ENCODE data around the gene LRRC4C.
"Not testable (repeated sequence)": the region's sequence is repeated elsewhere in the genome, so short reads cannot be mapped to it uniquely, and the experiment has no call there.

Gene LRRC4C

GRCh38 chr11:40230821-40231220 lies 1228.6 kb downstream of the LRRC4C start:
- no peak for DNase-seq (ENCODE audit: low spot score)

- no peak for DNase-seq (ENCODE audit: low spot score)
These were observed 1230.8 kb downstream of the LRRC4C start for GRCh38 chr11:40228662-40229061.

- DNase-seq (ENCODE audit: low spot score), result no peak
These were observed 1231.7 kb downstream of the LRRC4C start for GRCh38 chr11:40227730-40228129.

GRCh38 chr11:40226654-40227053 lies 1232.8 kb downstream of the LRRC4C start:
- no peak for DNase-seq (ENCODE audit: low spot score)

- no peak for DNase-seq (ENCODE audit: low spot score)
These were observed 1235.7 kb downstream of the LRRC4C start for GRCh38 chr11:40223596-40224330.

- no peak for DNase-seq (ENCODE audit: low spot score)
These were observed 1240.1 kb downstream of the LRRC4C start for GRCh38 chr11:40219401-40219800.

GRCh38 chr11:40215556-40215955 lies 1243.9 kb downstream of the LRRC4C start:
- DNase-seq (ENCODE audit: low spot score), result no peak

- no peak for DNase-seq (ENCODE audit: low spot score)
These were observed 1252.0 kb downstream of the LRRC4C start for GRCh38 chr11:40207416-40207815.

GRCh38 chr11:40204228-40204627 lies 1255.2 kb downstream of the LRRC4C start:
- no peak for DNase-seq (ENCODE audit: low spot score)

GRCh38 chr11:40203606-40204005 lies 1255.8 kb downstream of the LRRC4C start:
- DNase-seq (ENCODE audit: low spot score), result no peak

GRCh38 chr11:40202589-40203270 lies 1256.7 kb downstream of the LRRC4C start:
- DNase-seq (ENCODE audit: low spot score), result no peak

GRCh38 chr11:40192590-40192989 lies 1266.9 kb downstream of the LRRC4C start:
- DNase-seq (ENCODE audit: low spot score), result not testable (repeated sequence)

- no peak for DNase-seq (ENCODE audit: low spot score)
These were observed 1269.2 kb downstream of the LRRC4C start for GRCh38 chr11:40190294-40190693.

GRCh38 chr11:40188848-40189247 lies 1270.6 kb downstream of the LRRC4C start:
- DNase-seq (ENCODE audit: low spot score), result no peak

- no peak for DNase-seq (ENCODE audit: low spot score)
These were observed 1272.2 kb downstream of the LRRC4C start for GRCh38 chr11:40187295-40187694.

GRCh38 chr11:40186437-40187263 lies 1272.8 kb downstream of the LRRC4C start:
- no peak for DNase-seq (ENCODE audit: low spot score)

GRCh38 chr11:40185793-40186192 lies 1273.7 kb downstream of the LRRC4C start:
- DNase-seq (ENCODE audit: low spot score), result no peak

GRCh38 chr11:40183073-40184064 lies 1276.1 kb downstream of the LRRC4C start:
- DNase-seq (ENCODE audit: low spot score), result no peak

GRCh38 chr11:40179541-40179940 lies 1279.9 kb downstream of the LRRC4C start:
- DNase-seq (ENCODE audit: low spot score), result no peak

- no peak for DNase-seq (ENCODE audit: low spot score)
These were observed 1281.0 kb downstream of the LRRC4C start for GRCh38 chr11:40178470-40178869.

- no peak for DNase-seq (ENCODE audit: low spot score)
These were observed 1283.5 kb downstream of the LRRC4C start for GRCh38 chr11:40175980-40176379.

GRCh38 chr11:40170078-40170477 lies 1289.4 kb downstream of the LRRC4C start:
- DNase-seq (ENCODE audit: low spot score), result no peak
